RWPE1 (cell line): ENCODE data around the gene SLC16A13.

Experiments
- CTCF ChIA-PET: fragments of 350-600 bp; sonication (Branson Sonifier 250); formaldehyde crosslinking; extraction: SDS; loops from one replicate; lab custom pipeline; 2021; lab: Yijun Ruan, JAX
- POLR2A ChIA-PET: fragments of 400-600 bp; formaldehyde crosslinking; extraction: SDS; loops from one replicate; lab custom pipeline; 2020; ENCODE audit warnings: antibody characterized with exemption; ENCODE audit not compliant: low non-redundant PET; lab: Yijun Ruan, JAX
- DNase-seq: peaks from one replicate; pipeline ENCODE4 v3.0.0; 2012; ENCODE audit warnings: low spot score
- H3K27ac ChIP-seq: fragments of 450-650 bp; 2 replicates; pipeline ENCODE4 v1.5.1; 2017
- CTCF ChIP-seq: fragments of 450-650 bp; conservative IDR thresholded peaks from 2 replicates; pipeline ENCODE4 v1.5.1; 2017; ENCODE audit warnings: low read depth, mild to moderate bottlenecking

Gene SLC16A13

GRCh38 chr17:6995500-6996255, 40.1 kb upstream of the SLC16A13 start, which contains the start of gene ALOX12:
TSS of gene ALOX12 (plus strand) at chr17:6996049. CDS start at chr17:6996118, 69 bp downstream.
- POLR2A ChIA-PET = interaction anchor here (0.7 kb wide), 1 partner anchor 21 kb away, joined by 7 read pairs; no protein-coding TSS in a partner anchor

GRCh38 chr17:6996256-6997011, 39.4 kb upstream of the SLC16A13 start:
- CTCF ChIA-PET = interaction anchor here (0.5 to 2.0 kb wide), 3 partner anchors 8 to 82 kb away, joined by 3 to 8 read pairs (median 6); no protein-coding TSS in a partner anchor
- no peak for TF ChIP-seq CTCF
- peak overlapping the region; percentile 41 for H3K27ac ChIP-seq
- no peak for DNase-seq
- POLR2A ChIA-PET = interaction anchor here (0.7 kb wide), 1 partner anchor 22 kb away, joined by 7 read pairs; no protein-coding TSS in a partner anchor

More at GRCh38 chr17:6995500-6996255, 40.1 kb upstream of the SLC16A13 start, which contains the start of gene ALOX12:
- peak within 1 kb of the TSS; percentile 41 for H3K27ac ChIP-seq
- DNase-seq = peak; percentile 70
- no peak for TF ChIP-seq CTCF
- CTCF ChIA-PET = interaction anchor here (1.0 to 2.0 kb wide), 4 partner anchors 9 to 85 kb away, joined by 3 to 8 read pairs (median 4); no protein-coding TSS in a partner anchor

DNA sequence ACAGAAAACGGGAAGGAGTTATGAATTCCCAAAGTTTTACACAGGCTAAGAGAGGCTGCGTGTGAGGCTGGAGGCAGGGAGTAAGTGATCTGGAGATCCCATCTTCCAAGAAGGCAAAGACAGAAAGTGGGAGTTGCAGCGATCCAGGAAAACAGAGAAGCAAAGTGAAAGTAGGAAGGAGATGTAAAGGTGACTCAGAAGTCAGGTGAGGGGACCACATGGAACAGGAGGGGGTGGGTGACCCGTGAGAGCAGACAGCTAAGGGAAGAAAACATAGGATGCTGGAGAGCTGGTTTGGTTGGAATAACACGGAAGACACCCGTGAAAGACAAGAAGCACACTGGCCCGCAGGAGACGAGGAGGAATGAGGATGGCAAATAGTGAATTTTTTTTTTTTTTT, 38.6 kb upstream of the SLC16A13 start:
- POLR2A ChIA-PET = no interaction called here
- CTCF ChIA-PET = no interaction called here
- no peak for TF ChIP-seq CTCF
- peak overlapping the region; percentile 41 for H3K27ac ChIP-seq
- DNase-seq = no peak

- DNase-seq = no peak
- POLR2A ChIA-PET = no interaction called here
- no peak overlapping the region; the same call in 1 of the 2 replicates for H3K27ac ChIP-seq
- TF ChIP-seq CTCF = no peak
- CTCF ChIA-PET = interaction anchor here (0.6 kb wide), 1 partner anchor 1727 kb away, joined by 3 read pairs; no protein-coding TSS in a partner anchor
These were observed 36.8 kb upstream of the SLC16A13 start for GRCh38 chr17:6998855-6999508.

DNA sequence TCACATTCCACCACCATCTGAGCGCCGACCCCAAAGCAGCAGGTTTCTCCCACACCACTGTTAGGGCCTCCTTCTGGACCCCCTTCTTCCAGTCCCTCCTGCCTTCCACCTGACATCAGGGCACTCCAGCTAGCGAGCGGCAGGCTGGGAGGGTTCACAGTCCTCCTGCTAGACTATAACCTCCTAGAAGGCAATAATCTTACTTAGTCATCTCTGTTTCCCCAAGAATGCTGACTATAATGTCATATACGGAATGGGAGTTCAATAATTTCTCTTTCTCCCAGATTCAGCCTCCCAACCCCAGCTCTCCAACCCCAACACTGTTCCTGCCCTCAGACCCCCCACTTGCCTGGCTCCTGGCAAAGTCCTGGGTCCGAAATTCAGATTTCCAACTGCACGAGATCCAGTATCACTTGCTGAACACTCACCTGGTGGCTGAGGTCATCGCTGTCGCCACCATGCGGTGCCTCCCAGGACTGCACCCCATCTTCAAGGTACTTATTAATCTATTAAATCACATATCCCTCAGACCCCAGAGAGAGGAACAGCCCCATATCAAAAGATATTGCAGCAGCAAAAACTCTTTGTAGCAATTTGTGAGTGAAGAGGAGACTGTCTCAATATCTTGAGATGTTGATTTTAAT, 34.4 kb upstream of the SLC16A13 start:
- ChIA-PET POLR2A (no interaction called here), CTCF (interaction anchor here (0.7 to 1.6 kb wide), 2 partner anchors 72 to 1946 kb away, joined by 3 to 4 read pairs; no protein-coding TSS in a partner anchor)
- H3K27ac ChIP-seq = no peak overlapping the region
- TF ChIP-seq CTCF = peak; percentile 53
- no peak for DNase-seq
